GM12872 (cell line): Measurements from ENCODE around the gene MAP3K6.

Experiments
- CTCF ChIP-seq: IDR thresholded peaks from 3 replicates; pipeline ENCODE4 v1.5.1; 2011; ENCODE audit warnings: low read depth, mild to moderate bottlenecking, low read length, moderate library complexity; ENCODE audit not compliant: insufficient read depth

MAP3K6 gene

GRCh38 chr1:27331426-27331825, 35.3 kb downstream of the MAP3K6 start:
- TF ChIP-seq CTCF = no peak

DNA sequence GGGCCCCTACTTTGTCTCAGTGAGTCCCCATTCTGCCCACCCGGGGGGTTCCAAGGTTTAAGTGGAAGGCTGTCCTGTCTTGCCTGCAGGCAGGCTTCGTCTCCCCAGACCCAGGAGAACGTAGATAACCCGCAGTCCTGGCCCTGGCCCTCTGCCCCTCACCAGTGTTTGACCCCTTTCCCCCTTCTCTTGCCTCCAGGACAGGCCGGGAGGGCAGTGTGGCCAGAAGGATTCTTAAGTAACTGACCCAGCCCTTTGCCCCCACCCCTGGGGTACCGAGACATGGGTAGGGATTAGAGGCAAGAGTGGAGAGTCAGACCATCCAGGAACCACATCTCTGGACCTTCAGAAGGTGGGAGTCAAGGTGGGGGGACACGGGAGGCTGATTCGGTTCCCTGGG, 36.0 kb downstream of the MAP3K6 start:
- no peak for TF ChIP-seq CTCF

DNA sequence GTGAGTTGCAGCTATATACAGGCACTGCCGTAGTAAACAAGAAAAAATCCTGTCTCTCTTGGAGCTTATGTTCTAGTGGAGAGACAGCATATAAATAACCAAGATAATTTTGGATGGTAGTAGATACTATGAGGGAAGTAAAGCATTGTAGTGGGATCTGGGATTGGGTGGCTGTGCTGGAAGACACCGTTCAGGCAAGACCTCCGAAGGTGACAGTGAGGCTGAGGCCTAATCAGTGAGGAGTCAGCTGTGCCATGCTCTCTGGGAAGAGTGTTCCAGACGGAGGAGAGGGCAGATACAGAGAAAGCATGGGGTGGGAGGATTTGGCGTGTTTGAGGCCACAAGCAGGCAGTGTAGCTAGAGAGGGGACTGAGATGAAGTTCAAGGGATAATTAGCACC, 38.8 kb downstream of the MAP3K6 start:
- no peak for TF ChIP-seq CTCF

DNA sequence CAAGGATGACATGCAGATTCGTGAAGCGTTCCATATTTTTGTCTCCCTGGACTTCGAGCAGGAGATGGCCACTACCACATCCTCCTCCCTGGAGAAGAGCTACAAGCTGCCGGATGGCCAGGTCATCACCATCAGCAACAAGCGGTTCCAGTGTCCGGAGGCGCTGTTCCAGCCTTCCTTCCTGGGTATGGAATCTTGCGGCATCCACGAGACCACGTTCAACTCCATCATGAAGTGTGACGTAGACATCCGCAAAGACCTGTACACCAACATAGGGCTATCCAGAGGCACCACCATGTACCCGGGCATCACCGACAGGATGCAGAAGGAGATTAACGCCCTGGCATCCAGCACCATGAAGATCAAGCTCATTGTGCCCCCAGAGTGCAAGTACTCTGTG, 41.5 kb downstream of the MAP3K6 start:
- no peak for TF ChIP-seq CTCF

DNA sequence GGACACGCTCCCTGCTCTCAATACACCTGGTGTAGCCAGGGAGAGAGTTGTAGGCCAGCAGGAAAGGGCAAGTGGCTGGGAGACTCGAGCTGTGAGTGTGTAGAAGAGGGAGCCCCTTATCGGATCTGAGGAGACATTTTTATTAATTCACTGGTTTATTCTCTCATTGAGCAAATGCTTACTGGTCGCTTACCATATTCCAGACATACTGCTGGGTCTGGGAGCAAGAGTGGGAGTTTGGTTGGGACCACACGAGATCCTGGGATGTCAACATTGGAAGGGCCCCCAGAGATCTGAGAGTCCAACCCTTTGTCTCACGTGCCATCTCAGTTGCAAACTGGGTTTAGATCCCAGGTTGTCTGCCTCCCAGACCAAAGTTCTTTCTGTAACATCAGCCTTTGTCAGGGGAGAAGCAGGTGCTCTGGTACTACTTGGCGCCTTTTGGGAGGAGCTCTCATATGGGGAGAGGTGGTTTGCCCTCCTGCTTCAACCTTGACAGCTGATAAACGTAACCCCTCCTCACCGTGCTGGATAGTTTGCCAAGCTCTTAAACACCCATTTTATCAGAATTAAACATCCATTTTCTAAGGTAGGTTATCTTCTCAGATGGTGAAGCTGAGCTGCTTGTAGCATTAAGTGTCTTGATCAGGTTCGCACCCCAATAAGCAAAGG, 44.1 kb downstream of the MAP3K6 start:
- TF ChIP-seq CTCF = no peak

- no peak for TF ChIP-seq CTCF
These were observed 44.8 kb downstream of the MAP3K6 start, which contains the start of gene TMEM222 for GRCh38 chr1:27321813-27322568. Gene TMEM222 (plus strand): TSS chr1:27322163. CDS start chr1:27322198, 35 bp downstream.

DNA sequence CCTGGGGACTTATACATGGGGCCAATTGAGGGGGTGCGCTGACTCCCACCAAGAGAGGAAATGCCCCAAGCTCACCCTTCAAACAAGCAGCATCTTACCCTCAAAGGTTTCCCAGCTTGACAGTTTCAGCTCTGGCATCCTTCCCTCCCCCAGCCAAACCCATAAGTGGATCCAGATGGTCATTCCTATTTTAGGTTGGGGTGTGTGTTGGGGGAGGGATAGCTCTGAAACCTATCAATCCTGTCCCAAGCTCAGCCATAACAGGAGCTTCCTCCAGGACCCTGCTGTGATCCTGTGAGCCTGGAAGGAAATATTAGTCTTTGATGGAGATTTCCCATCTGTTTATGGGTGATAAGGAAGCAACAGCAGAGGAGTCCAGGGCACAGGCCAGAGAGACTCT, 48.2 kb downstream of the MAP3K6 start:
- no peak for TF ChIP-seq CTCF
